ENCODE results near the gene CCS.
"Not testable (repeated sequence)": the region's sequence is repeated elsewhere in the genome, so short reads cannot be mapped to it uniquely, and the experiment has no call there.

Gene CCS, protein sequence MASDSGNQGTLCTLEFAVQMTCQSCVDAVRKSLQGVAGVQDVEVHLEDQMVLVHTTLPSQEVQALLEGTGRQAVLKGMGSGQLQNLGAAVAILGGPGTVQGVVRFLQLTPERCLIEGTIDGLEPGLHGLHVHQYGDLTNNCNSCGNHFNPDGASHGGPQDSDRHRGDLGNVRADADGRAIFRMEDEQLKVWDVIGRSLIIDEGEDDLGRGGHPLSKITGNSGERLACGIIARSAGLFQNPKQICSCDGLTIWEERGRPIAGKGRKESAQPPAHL

DNA sequence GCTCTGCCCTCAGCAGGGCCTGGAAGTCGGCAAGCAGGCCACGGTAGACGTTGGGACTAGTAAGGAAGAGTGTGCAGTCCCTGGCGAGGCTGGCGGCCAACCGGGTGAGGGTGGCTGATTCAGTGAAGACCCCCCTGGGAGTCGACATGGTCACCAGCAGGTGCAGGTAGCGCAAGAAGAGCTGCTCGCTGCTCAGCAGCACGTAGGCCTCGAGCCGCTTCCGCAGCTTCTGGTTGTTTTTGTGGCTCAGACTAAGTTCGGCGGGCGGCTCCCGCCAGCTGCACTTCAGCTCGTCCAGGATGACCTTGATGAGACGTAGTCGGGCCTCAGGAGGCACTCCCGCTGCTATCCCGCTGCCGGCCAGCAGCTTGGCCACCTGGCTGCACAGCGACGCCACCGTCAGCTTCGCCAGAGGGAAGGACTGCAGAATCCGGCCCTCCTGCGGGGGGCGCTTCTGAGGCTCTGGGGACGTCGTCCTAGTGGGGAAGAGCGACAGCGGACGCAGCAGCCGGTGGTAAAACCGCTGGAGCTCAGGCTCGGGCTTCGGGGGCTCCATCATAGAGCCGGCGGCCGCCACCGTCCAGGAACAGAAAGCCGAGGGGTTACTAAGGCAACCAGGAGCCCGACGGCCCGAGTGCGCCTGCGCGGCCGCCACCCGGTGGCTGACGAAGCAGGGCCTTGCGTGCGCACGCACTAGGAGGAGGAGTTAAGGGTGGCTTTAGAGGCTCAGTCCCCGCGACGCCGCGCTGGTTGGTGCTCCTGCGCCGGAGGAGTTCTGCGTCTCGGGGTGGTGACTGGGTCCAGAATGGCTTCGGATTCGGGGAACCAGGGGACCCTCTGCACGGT is at the start of gene CCS, which contains the start of gene CCDC87:
Gene CCS, plus strand, starts transcription at position 729 of the 846 bp plus-strand sequence. Its CDS starts 77 bp downstream, at position 806.
Gene CCDC87, minus strand, starts transcription at position 607 of the 846 bp plus-strand sequence. Its CDS starts 48 bp downstream, at position 559.
- peak; percentile 99 for DNase-seq (ENCODE audit: low read depth)

DNA sequence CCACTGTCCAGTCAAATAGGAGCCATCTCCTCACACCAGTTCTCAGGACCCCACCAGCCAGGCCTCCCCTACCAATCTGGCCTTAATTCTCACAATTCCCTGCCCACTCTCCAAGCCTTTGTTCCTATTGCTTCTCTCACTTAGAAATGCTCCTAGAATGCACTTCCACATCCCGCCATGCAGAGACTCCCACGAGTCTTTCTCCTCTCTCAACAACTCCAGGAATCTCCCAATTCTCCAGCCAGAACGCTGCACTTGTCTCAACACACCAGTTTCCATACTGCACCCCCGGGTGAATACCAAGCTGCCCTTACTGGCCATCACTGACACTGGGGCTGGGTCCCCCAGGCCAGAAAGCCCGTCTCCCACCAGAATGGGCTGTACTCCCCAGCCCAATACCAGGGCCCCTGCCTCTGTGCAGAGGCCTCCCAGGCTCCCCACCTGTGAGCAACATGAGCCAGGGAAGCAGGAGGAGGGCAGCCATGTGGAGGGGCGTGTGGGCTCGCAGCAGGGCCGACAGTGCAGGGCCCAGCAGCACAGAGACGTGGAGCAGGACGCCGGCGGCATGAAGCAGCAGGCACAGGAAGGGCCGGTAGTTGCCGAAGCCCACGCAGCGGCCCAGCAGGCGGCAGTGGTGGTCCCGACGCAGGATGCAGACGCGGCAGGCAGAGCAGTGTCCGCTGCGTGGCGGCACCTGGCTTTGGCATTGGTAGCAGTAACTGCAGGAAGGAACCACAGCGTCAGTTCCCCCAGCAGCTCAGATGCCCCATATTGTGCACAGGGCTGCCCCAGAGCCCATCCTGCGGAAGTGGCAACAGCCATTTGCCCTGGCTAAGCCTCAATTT is 49.5 kb upstream of the CCS start:
- DNase-seq (ENCODE audit: low read depth): peak; percentile 31

DNA sequence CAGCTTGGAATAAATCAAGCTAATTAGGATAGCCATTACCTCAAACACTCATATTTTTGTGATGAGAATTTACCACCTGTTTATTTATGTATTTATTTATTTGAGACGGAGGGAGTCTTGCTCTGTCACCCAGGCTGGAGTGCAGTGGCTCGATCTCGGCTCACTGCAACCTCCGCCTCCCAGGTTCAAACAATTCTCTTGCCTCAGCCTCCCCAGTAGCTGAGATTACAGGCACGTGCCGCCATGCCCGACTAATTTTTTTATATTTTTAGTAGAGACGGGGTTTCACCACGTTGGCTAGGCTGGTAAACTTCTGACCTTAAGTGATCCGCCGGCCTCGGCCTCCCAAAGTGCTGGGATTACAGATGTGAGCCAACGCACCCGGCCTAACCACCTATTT is 48.0 kb upstream of the CCS start:
- not testable (repeated sequence) for DNase-seq (ENCODE audit: low read depth)

DNA sequence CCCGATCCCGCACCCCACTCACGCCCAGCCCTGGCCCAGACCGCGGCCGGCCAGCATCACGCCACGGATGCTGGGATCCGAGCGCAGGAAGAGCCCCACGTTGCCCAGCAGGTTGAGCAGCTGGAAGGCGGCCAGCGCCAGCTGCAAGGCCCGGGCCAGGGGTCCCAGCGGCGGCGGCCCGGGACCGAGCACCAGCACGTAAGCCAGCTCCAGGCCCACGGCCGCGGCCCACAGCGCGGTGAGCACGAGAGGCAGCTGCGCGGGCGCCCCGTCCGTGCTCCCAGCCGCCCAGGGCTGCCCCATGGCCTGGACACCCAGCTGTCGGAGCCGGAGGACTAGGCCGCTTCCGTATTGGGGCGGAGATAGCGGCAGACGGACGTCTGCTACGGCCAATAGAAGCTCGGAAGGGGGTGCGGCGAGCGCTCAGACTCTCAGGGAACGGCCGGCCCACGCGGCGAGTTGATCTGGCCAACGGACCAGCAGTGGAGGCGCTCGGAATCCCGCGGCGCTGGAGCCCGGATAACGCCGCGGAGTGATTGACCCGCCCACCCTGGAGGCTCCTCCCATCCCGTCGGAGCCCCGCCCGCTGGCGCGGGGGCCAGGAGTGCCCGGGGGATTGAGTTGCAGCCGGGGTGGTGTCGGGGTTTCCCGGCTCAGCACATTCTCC is 47.2 kb upstream of the CCS start, which contains the start of gene ZDHHC24:
Gene ZDHHC24, minus strand, starts transcription at position 348 of the 667 bp plus-strand sequence. Its CDS starts 45 bp downstream, at position 303.
- peak; percentile 50 for DNase-seq (ENCODE audit: low read depth)

DNA sequence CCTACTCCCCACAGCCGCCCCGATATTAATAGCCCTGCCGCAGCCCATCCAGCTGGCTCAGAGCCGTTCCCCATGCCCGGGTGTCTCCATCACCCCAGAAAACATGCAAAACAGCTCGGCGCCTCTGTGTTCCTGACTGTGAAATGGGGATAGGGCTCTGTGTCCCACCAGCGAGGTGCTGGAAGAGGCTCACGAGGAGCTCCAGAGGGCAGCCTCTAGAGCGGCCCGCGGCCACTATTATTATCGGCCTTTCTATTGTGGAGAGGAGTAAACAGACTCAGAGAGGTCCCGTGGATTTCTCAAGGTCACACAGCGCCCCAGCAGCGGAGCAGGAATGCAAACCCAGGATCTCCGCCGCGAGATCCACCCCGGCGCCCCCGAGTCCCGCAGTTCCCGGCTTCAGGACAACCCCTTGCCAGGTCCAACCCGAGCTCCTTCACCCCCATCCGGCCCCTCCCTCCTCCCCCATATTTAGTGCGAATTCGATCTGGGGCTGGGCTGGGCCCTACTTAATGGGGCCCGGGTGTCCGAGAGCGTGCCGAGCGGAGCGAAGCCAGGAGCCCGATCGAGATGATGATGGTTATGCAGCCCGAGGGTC is 46.5 kb upstream of the CCS start, which contains the start of gene ACTN3:
Gene ACTN3, plus strand, starts transcription at position 536 of the 598 bp plus-strand sequence. Its CDS starts 35 bp downstream, at position 571.
- no peak for DNase-seq (ENCODE audit: low read depth)

DNA sequence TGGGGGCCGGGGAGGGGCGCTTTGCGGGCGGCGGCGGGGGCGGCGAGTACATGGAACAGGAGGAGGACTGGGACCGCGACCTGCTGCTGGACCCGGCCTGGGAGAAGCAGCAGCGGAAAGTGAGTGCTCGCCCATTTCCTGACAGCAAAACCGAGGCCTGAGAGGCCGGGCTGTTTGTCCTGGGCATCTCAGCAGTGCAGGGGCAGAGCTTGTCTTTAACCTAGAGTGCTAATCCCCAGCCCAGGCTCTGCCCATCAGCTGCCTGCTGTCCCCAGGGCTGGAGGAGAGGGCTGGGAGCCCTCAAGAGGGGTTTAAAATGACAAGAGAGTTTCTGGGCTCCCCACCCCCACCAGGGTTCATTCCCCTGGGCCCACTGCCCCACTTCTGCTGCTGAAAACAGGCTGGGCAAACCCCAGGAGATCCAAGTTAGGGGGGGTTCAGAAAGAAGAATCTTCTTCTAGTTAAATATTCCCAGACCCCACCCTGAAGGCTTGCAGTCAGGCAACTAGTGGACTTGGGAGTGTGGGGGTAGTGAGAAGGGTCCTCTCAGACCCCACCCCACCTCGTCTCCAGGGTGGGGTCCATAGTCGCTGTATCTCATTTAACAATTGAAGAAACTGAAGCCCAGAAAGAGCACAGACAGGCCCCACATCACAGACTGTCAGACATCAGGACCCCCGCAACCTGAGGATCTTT is 45.9 kb upstream of the CCS start:
- no peak for DNase-seq (ENCODE audit: low read depth)

DNA sequence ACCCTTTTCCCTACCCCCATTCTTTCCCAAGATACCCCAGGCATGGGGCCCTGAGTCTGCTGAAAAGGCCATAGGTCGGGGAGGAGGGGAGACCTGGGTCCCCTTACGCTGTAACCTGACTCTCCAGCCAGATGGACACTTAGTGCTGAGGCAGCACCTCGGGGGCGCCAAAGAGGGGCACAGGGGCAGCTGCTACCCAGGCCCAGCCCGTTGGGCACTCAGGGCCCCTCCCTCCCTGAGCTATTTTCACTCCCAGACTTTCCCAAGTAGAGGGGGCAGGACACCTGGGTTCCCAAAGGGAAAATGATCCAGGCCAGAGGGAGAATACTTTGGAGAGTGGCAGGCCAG is 45.3 kb upstream of the CCS start:
- DNase-seq (ENCODE audit: low read depth): no peak

DNA sequence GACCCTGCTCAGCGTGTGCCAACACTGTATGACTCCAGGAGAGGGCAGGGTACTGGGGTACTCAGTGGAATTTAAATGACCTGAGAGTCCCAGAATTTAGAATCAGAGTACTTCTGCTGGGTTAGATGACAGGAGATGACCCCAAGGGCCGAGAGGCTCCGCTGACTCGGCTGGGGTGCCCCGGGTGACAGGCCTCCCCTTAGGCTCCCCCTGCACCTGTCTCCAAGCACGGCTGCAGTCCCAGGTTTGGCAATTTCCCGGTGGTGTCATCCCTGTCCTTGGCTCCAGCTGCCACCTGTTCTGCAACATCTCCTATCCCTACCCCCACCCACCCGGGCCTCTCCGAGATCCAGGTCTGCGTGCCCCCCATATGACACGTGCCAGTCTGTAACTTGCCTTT is 44.9 kb upstream of the CCS start:
- DNase-seq (ENCODE audit: low read depth): no peak

DNA sequence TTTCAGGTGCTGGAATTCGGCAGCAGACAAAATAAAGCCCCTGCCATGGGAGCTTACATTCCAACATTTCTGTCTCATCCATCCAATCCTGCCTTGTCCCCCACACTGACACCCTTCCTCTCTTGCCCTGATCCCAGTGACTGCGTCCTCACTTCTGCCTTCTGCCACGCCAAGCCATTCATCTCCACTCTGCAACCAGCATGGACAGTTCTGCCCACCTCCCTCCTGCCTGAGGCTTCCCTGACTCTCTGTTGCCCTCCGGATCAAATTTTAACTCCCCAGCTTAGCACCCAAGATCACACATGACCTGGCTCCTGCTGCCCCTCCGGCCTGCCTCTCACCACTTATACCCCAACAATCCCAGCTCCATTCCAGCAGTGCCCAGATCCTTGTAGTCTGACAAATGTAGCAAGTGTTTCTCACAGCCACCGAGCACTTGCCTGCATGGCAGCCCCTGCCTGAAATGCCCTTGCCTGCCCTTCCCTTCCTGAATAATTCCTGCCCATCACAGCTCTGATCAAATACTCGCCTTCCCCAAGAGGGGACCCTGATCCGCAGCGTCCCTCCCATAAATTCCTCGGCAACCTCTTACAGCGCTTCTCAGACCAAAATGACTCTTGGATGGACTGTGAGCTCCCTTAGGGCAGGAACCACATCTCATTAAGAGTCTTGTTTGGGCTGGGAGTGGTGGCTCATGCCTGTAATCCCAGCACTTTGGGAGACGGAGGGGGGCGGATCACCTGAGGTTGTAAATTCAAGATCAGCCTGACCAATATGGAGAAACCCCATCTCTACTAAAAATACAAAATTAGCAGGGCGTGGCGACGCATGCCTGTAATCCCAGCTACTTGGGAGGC is 44.0 kb upstream of the CCS start:
- no peak for DNase-seq (ENCODE audit: low read depth)

DNA sequence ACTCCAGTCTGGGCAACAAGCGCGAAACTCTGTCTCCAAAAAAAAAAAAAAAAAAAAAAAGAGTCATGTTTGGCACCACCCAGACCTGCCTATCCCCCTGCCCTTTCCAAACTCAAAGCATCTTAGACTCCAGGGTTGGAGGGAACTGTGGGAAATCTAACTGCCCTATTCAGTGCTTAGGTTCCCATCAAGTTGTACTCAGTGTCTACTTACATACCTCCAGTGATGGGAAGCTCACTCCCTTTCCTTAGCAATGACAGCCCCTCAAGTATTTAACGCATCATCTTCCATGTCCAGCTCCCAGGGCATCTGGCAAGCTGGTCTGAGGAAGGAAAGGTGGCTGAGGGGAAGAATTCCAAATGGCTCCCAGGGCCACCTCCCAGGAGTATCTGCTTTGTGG is 43.3 kb upstream of the CCS start:
- no peak for DNase-seq (ENCODE audit: low read depth)

DNA sequence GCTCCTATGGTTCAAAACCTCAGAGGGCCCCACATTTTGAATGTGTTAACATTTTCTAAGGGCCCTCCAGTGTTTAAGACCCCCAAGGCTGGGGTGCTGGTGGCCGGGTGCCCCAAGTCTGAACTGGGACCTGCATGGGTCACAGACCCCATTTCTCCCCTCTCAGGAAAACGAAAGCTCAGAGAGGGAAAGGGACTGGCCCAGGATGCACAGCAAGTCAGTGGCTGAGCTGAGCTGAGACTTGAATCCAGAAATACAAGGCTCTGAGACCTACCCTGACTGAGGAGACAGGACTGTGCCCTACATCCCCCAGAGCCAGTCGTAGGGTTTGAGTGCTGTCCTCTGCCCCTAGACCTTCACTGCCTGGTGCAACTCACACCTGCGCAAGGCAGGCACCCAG is 42.1 kb upstream of the CCS start:
- no peak for DNase-seq (ENCODE audit: low read depth)

DNA sequence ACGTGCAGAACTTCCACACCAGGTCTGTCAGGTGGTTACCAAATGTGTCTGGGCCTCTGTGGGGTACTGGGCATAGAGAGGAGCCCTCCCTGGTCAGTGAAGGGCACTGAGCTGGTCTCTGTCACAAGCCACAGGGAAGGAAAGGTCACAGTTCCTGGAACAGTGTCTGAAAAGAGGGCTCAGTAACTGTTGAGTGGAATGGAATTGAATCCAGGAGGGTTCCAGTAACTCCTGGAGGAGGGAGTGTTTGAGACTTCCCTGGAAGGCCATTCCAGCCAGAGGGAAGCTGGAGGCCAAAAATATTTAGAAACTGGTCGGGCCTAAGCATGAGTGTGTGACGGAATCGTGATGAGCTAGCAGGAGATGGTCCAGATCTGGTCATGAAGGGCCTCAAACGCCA is 38.4 kb upstream of the CCS start:
- DNase-seq (ENCODE audit: low read depth): no peak

DNA sequence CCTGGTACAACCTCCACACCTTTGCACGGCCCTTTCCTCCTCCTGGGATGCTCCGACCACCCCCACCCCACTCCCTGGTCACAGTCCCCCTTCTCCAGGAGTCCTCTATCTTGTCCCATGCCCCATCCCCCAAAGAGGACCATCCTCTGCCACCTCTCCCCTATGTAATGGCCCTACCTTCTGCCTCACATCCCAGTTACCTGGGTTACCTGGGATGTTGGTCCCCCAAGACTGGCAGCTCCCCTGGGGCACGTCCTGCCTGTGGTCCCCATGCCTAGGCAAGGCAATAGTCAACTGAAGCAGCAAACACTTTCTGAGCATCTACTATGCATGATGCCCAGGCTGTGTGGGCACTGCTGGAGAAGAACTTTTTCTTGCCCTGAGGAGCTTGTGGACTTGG is 37.6 kb upstream of the CCS start:
- no peak for DNase-seq (ENCODE audit: low read depth)

DNA sequence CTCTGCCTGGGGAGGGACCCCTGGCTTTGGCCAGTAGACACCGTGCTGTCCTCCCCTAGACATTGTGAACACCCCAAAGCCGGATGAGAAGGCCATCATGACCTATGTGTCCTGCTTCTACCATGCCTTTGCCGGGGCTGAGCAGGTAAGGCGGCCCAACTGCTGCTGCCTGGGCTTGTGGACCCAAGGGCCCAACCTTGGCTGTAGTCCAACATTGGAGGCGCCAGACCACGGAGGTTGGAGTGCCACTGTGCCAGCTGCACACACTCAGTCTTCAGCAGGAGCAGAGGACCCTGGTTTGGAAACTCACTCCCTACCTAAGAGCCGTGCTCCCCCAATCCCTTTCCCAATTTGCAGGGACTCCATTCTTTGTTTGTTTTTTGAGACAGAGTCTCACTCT is 36.9 kb upstream of the CCS start:
- no peak for DNase-seq (ENCODE audit: low read depth)

DNA sequence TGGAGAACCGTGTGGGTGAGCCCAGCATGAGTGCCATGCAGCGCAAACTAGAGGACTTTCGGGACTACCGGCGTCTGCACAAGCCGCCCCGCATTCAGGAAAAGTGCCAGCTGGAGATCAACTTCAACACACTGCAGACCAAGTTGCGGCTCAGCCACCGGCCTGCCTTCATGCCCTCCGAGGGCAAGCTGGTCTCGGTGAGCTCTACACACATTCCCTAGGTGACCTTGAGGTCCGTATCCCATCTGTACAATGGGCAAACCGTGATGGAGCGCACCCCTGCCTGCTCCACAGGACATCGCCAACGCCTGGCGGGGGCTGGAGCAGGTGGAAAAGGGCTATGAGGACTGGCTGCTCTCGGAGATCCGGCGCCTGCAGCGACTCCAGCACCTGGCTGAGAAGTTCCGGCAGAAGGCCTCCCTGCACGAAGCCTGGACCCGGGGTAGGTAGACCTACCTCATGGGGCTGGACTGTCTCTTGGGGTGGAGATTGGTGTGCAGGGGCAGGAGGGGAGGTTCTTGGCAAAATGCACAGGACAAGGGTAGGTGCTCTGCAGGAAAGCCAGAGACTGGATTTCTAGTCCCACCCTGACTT is 35.2 kb upstream of the CCS start:
- DNase-seq (ENCODE audit: low read depth): no peak

DNA sequence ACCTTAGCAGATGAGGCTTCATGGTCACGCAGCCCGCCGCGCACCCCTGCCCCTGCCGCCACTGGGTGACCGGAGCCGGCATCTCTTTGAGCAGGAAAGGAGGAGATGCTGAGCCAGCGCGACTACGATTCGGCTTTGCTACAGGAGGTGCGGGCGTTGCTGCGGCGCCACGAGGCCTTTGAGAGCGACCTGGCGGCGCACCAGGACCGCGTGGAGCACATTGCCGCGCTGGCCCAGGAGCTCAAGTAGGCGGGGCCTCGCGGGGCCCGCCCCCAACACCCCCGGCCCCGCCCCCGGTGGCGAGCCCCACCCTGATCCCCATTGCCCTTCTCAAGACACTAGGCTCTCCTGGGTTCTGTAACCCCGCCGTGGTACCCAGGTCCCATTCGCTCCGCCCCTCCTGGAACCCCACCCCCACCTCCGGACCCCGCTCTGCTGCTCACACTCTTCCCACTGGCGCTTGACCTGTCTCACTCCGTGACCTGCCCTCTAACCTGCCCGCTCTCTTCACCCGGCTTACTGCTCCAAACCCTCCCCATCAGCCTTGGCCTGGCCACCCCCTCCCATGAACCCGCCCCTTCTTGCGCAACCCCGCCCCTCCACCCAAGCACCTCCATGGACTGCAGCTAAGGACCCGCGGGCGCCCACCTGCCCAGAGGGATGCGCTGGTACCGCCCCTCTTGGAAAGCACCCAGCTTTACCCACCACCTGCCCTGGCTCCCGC is 33.7 kb upstream of the CCS start:
- no peak for DNase-seq (ENCODE audit: low read depth)

DNA sequence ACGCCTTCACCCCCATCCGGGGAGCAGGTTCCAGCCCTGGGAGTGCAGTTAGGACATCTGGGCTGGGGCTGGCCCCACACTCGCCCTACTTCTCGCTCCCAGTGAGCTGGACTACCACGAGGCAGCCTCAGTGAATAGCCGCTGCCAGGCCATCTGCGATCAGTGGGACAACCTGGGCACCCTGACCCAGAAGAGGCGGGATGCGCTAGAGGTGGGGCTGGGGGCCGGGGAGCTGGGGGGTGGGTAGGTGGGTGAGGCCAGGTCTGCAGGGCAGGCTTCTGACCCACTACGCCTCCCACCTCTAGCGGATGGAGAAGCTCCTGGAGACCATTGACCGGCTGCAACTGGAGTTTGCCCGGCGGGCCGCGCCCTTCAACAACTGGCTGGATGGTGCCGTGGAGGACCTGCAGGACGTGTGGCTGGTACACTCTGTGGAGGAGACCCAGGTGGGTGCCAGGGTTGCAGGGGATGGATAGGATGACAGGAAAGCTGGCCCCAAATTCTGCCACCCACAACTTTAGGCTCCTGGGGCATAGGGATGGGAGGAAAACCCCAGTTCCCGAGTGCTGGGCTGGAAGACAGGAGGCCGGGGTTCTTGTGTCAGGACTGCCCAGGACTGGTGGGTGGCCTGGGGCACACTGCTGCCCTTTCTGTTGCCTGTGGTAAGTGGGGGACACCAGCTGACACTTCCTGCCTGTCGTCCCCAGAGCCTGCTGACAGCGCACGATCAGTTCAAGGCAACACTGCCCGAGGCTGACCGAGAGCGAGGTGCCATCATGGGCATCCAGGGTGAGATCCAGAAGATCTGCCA is 32.9 kb upstream of the CCS start:
- no peak for DNase-seq (ENCODE audit: low read depth)
